A673 (cell line): ENCODE data around the gene ACOX3.

Experiments used
- EZH2 ChIP-seq: fragments of 200-600 bp; sonication (generic); IDR thresholded peaks from 2 replicates; pipeline ENCODE4 v1.6.1; 2017; ENCODE audit warnings: borderline replicate concordance, low read depth, mild to moderate bottlenecking, mixed read lengths, antibody characterized with exemption, low read length; ENCODE audit not compliant: poor library complexity, severe bottlenecking
- TF ChIP-seq, protein P1 (sequence below): fragments of 300-800, 200-600 bp; sonication (generic); conservative IDR thresholded peaks from 2 replicates; pipeline ENCODE4 v1.5.1; 2017; ENCODE audit warnings: low read depth, mild to moderate bottlenecking, antibody characterized with exemption, low read length, moderate library complexity, mixed read lengths

- TF ChIP-seq, protein P1, sequence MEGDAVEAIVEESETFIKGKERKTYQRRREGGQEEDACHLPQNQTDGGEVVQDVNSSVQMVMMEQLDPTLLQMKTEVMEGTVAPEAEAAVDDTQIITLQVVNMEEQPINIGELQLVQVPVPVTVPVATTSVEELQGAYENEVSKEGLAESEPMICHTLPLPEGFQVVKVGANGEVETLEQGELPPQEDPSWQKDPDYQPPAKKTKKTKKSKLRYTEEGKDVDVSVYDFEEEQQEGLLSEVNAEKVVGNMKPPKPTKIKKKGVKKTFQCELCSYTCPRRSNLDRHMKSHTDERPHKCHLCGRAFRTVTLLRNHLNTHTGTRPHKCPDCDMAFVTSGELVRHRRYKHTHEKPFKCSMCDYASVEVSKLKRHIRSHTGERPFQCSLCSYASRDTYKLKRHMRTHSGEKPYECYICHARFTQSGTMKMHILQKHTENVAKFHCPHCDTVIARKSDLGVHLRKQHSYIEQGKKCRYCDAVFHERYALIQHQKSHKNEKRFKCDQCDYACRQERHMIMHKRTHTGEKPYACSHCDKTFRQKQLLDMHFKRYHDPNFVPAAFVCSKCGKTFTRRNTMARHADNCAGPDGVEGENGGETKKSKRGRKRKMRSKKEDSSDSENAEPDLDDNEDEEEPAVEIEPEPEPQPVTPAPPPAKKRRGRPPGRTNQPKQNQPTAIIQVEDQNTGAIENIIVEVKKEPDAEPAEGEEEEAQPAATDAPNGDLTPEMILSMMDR, result no peak
- TF ChIP-seq EZH2, result no peak
These were observed 39.7 kb downstream of the ACOX3 start for GRCh38 chr4:8400632-8401325.
